PFSK-1 (cell line): ENCODE results near the gene DPYD.

Experiments
- REST ChIP-seq, 2 experiments: IDR thresholded peaks; 2 replicates each; pipeline versions ENCODE4 v1.6.1 to v1.8.0; 2011 to 2012; ENCODE audit warnings: low read depth in 2 of 2, low read length in 2 of 2, control low read depth in 1 of 2, inconsistent platforms in 1 of 2, mild to moderate bottlenecking in 1 of 2, moderate library complexity in 1 of 2; ENCODE audit not compliant: insufficient read depth in 1 of 2
- SIN3A ChIP-seq: IDR thresholded peaks from 2 replicates; pipeline ENCODE4 v1.6.1; 2012; ENCODE audit warnings: mild to moderate bottlenecking, low read length, moderate library complexity, borderline replicate concordance; ENCODE audit not compliant: insufficient read depth

- TF ChIP-seq REST (IDR thresholded peaks at IDR 0.05; ENCODE audit: insufficient read depth in 1 of 2, low read depth in 2 of 2, low read length in 2 of 2) (no peak), SIN3A (no peak)
Measured at GRCh38 chr1:97778718-97779117, 142.1 kb downstream of the DPYD start.
